ENCODE measurements around the gene RIMS1.

The RIMS1 gene

GRCh38 chr6:72390548-72390947 is 504.2 kb downstream of the RIMS1 start:
- TF ChIP-seq, protein P1, sequence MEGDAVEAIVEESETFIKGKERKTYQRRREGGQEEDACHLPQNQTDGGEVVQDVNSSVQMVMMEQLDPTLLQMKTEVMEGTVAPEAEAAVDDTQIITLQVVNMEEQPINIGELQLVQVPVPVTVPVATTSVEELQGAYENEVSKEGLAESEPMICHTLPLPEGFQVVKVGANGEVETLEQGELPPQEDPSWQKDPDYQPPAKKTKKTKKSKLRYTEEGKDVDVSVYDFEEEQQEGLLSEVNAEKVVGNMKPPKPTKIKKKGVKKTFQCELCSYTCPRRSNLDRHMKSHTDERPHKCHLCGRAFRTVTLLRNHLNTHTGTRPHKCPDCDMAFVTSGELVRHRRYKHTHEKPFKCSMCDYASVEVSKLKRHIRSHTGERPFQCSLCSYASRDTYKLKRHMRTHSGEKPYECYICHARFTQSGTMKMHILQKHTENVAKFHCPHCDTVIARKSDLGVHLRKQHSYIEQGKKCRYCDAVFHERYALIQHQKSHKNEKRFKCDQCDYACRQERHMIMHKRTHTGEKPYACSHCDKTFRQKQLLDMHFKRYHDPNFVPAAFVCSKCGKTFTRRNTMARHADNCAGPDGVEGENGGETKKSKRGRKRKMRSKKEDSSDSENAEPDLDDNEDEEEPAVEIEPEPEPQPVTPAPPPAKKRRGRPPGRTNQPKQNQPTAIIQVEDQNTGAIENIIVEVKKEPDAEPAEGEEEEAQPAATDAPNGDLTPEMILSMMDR (IDR thresholded peaks at IDR 0.05), result no peak

DNA sequence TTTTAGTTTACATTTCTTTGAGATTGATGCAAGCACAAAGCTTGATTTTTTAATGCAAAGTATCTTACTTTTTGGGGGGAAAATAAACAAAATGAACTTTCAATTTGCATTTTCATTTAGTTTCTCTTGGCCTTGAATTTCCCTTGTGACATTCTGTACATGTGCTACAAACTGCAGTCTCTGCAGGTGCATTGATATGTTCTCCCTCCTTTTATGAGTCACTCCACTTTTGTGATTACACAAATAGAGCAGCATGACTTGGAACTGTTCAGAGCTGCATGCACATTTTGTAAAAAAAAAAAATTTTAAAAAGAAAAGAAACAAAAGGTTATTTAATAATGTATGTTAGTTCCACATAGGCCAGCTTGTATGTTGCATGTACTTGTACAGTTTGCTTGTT is 515.5 kb downstream of the RIMS1 start:
- TF ChIP-seq, protein P1 (IDR thresholded peaks at IDR 0.05), result no peak

- TF ChIP-seq, protein P1 (IDR thresholded peaks at IDR 0.05), result no peak
These were observed 517.1 kb downstream of the RIMS1 start for GRCh38 chr6:72403413-72403812.

DNA sequence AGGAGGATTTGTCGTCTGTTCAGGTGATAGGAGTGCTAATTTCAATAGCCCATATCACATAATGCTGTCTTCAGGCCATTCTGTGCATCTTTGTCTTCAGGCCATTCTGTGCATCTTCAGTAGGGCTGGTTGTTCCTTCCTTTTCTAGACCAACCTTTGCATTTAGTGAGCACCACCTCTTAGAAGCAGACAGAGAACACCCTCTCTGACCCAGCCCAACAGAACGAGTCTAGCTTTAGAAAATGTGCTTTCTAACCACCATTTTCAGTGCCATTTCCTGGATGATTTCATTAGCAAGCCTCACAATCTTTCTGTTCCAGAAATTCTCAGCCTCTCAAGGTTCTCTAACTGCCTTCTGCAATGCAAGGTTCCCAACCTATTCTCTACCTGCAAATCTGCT is 520.2 kb downstream of the RIMS1 start:
- TF ChIP-seq, protein P1 (IDR thresholded peaks at IDR 0.05), result no peak

DNA sequence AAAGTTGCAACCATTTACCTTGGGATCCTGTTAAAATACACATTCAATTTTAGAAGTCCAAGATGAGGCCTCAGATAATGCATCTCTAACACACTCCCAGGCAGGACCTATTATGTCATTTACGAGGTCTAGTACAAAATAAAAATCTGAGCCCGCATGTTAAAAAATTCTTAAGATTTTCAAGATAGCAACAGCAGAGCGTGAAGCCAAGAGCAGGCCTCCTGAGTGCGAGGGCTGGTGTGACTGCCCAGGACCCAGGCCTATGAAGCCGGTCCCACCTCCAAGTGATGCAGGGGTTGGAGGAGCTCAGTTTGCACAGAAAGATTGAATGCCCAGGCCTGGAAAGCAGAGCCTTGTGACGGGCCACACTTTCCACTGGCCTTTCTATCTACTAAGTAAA is 524.4 kb downstream of the RIMS1 start:
- TF ChIP-seq, protein P1 (IDR thresholded peaks at IDR 0.05), result no peak

DNA sequence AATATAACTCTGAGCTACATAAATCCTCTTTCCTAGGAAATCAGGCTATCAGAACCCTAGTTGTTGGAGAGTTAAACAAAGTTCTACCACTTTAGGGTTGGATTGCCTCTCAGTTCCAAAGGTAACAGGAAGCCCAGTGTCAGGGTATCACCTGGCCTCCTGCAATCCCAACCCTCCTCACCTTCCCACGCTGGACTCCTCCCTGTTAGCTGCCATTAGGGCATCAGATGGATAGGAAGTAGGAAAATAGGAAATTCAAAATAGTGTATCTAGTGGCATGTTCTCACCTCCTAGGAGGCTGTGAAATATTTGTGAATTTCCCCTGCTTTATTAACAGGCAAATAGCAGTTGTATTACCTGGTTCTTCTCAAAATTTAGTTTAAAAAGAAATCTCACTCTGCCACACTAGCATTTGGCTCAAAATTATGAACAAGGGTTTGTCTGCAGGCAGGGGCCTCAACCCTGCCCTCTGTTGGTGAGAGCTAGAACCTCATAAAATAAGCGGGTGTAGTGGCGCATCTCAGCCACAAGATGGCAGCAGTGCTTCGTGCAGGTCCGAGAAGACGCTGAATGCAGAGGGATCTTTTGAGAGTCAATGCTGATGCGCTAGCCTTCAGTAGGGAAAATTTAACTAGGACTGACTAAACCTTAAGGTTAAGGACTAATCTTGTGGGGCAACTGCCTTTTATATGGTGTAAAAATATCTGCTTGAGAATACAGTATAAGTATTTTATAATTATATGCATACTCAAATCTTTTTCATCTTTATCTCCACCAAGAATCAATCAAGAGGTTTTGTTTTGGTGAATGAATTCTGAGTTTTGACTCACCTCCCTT is 525.7 kb downstream of the RIMS1 start:
- TF ChIP-seq, protein P1 (IDR thresholded peaks at IDR 0.05), result peak; percentile 99

- TF ChIP-seq, protein P1 (IDR thresholded peaks at IDR 0.05), result no peak
These were observed 526.3 kb downstream of the RIMS1 start for GRCh38 chr6:72412709-72413044.

- TF ChIP-seq, protein P1 (IDR thresholded peaks at IDR 0.05), result no peak
These were observed 527.5 kb downstream of the RIMS1 start for GRCh38 chr6:72413884-72414283.
